DND-41 (cell line): ENCODE data around the gene WRAP53.

Experiments
- CTCF ChIP-seq: IDR thresholded peaks from 2 replicates; pipeline ENCODE4 v1.5.1; 2012; ENCODE audit warnings: borderline replicate concordance, low read length, moderate library complexity, mild to moderate bottlenecking; ENCODE audit not compliant: poor library complexity, severe bottlenecking; ENCODE audit errors: extremely low read depth
- EZH2 ChIP-seq: IDR thresholded peaks from 3 replicates; pipeline ENCODE4 v1.6.1; 2012; ENCODE audit warnings: borderline replicate concordance, low read depth, mild to moderate bottlenecking, moderate library complexity, low read length, inconsistent platforms; ENCODE audit not compliant: severe bottlenecking

- TF ChIP-seq CTCF (no peak), EZH2 (no peak)
Observed at GRCh38 chr17:7719661-7720060, 31.4 kb downstream of the WRAP53 start.
